ENCODE measurements around the gene PCNT. TPM values are rescaled to one million over a fixed set of nuclear protein-coding genes. Genes with fewer than 3 reads are reported as not detected.
A peak's percentile ranks its signal among the peaks of the same experiment; 100 is the strongest.

The PCNT gene
- total and polyA plus RNA-seq, 2 donors (not counting 1 experiment from before 2014, with no cell fraction given) = 20.3 to 58.1 TPM

DNA sequence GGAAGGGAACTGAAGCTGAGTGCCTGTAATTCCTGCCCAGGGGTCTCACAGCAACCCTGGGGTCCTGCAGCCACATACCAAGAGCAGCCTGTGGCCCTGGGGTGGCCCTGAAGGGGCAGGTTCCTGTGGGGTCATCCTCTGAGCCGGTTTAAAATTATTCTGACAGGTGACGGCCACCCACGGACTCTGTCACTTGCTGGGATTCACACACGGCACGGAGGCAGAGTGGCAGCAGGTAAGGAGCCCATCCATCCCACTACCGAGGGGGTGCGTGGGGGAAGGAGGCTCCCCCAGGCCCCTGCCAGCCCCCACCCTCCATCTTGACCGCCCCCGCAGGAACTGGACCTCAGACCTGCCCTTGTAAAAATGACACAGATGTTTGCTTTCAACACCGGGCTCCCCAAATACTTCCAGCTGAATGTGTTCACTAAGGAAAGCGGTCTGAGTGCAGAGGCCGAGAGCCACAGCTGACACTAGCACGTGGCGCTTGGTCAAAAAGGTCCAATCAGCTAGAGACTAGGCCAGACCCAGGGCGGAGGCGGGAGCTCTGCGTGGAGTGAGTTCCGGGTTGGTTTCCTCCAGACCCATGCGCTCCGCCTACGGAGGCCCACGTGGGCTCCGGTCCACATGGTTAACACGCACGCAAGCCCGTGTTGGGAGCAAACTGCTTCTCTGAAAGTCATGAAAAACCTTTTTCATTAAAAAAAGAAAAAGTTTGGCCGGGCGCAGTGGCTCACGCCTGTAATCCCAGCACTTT is 27.8 kb upstream of the PCNT start:
- Histone ChIP-seq H2AFZ (ENCODE audit: insufficient read depth, low read depth, low read length, poor library complexity, severe bottlenecking) (peak overlapping the region; percentile 79), H3K79me2 (ENCODE audit: control insufficient read depth, insufficient read depth, low read length) (no peaks in the 10 kb centered on the region), H3K36me3 (replicated peaks in 1 of 2; ENCODE audit: control extremely low read depth in 1 of 2, control insufficient read depth in 1 of 2, extremely low read depth in 1 of 2, insufficient read depth in 2 of 2, low read length in 1 of 2) (peaks cover 2 to 11% of the 10 kb centered on the region in 2 experiments), H4K20me1 (ENCODE audit: control insufficient read depth, insufficient read depth, low read length, poor library complexity, severe bottlenecking) (no peaks in the 10 kb centered on the region), H3K9ac (ENCODE audit: low read length) (peak overlapping the region; percentile 45), H3K4me1 (ENCODE audit: control insufficient read depth in 2 of 2, insufficient read depth in 2 of 2, low read length in 2 of 2) (peaks cover 11 to 17% of the 10 kb centered on the region in 2 donors), H3K9me3 (ENCODE audit: control extremely low read depth in 1 of 3, control insufficient read depth in 2 of 3, insufficient read depth in 1 of 3, low read length in 2 of 3) (peaks cover 0 to 21% (median 3%) of the 10 kb centered on the region in 3 donors), H3K4me2 (replicated peaks; ENCODE audit: low read depth, low read length, poor library complexity, severe bottlenecking) (peak overlapping the region; percentile 78), H3K27me3 (replicated peaks in 1 of 4; ENCODE audit: control extremely low read depth in 1 of 4, control insufficient read depth in 3 of 4, insufficient read depth in 4 of 4, low read length in 3 of 4) (peaks cover 0 to 10% (median 3%) of the 10 kb centered on the region in 4 experiments), H3K27ac (ENCODE audit: low read length in 2 of 2) (peak overlapping the region; percentile 34 to 67), H3K4me3 (ENCODE audit: control extremely low read depth in 1 of 5, extremely low read depth in 1 of 5, insufficient read depth in 1 of 5, low read depth in 2 of 5, low read length in 4 of 5) (peak overlapping the region in 3 of 5 experiments; percentile 18 to 49 (median 29))
- no peaks in the 10 kb centered on the region for H3K9me3 Mint-ChIP-seq (ENCODE audit: insufficient read depth)
- TF ChIP-seq, protein P1, sequence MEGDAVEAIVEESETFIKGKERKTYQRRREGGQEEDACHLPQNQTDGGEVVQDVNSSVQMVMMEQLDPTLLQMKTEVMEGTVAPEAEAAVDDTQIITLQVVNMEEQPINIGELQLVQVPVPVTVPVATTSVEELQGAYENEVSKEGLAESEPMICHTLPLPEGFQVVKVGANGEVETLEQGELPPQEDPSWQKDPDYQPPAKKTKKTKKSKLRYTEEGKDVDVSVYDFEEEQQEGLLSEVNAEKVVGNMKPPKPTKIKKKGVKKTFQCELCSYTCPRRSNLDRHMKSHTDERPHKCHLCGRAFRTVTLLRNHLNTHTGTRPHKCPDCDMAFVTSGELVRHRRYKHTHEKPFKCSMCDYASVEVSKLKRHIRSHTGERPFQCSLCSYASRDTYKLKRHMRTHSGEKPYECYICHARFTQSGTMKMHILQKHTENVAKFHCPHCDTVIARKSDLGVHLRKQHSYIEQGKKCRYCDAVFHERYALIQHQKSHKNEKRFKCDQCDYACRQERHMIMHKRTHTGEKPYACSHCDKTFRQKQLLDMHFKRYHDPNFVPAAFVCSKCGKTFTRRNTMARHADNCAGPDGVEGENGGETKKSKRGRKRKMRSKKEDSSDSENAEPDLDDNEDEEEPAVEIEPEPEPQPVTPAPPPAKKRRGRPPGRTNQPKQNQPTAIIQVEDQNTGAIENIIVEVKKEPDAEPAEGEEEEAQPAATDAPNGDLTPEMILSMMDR (IDR thresholded peaks at IDR 0.05) = no peak
- no peak for TF ChIP-seq EZH2 (IDR thresholded peaks at IDR 0.05; ENCODE audit: borderline replicate concordance, insufficient read depth, low read depth, low read length, poor library complexity, severe bottlenecking)
- H3K4me1 Mint-ChIP-seq = peaks cover 13% of the 10 kb centered on the region
- peak overlapping the region; percentile 85 for H3K4me3 Mint-ChIP-seq
- peak; percentile 89 for ATAC-seq (ENCODE audit: low read depth)
- CTCF ChIA-PET = interaction anchor here (0.8 kb wide), 1 partner anchor 152 kb away, joined by 3 read pairs; no protein-coding TSS in a partner anchor
- POLR2A ChIA-PET = interaction anchor here (0.6 to 1.1 kb wide), 2 partner anchors 17 to 164 kb away, joined by 3 read pairs; no protein-coding TSS in a partner anchor
- peaks cover 3% of the 10 kb centered on the region for H3K27me3 Mint-ChIP-seq
- H3K27ac Mint-ChIP-seq = peak overlapping the region; percentile 77
- 63% methylated on average over 25 of the region's 29 CpGs for WGBS (ENCODE audit: insufficient coverage)
- intact Hi-C loops (cut with micrococcal nuclease) = loop anchor here (1.0 kb wide), 1 partner anchor 10 kb away; the partner anchor contains the start of gene YBEY
- peak; percentile 64 for DNase-seq

All from B cell (primary cell).